HG02588 (cell line): ENCODE data around the gene LRG1.
"Not testable (repeated sequence)": the region's sequence is repeated elsewhere in the genome, so short reads cannot be mapped to it uniquely, and the experiment has no call there.

ENCODE experiments used
- ATAC-seq: cut with Tn5 transposase; IDR thresholded peaks from one replicate; pipeline ENCODE4 v1.9.1; 2021; ENCODE audit warnings: mild to moderate bottlenecking, moderate library complexity; ENCODE audit not compliant: unreplicated experiment

Gene LRG1

DNA sequence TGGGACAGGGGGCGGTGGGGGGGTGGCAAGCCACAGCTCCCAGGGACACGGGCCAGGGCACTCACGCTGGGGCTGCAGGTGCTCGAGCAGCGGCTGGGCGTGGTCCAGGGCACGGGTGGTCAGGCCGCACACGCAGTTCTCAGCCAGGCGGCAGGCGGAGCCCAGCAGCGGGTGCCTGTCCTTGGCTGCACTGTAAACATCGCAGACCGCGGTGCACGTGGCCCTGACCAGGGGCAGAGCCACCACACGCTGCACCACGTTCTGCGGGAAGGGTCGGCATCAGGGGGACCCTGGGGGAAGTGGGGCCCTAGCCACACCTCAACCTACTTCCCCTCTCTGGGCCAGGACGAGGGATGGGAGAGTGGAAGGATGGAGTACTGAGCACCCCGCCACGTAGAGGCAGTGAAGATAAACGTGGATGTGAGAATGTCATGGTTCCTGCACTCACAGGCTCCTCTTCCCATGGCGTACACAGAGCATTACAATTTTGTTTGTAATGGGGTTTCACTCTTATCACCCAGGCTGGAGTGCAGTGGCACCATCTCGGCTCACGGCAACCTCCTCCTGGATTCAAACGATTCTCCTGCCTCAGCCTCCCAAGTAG lies 8.2 kb downstream of the LRG1 start:
- no peak for ATAC-seq

DNA sequence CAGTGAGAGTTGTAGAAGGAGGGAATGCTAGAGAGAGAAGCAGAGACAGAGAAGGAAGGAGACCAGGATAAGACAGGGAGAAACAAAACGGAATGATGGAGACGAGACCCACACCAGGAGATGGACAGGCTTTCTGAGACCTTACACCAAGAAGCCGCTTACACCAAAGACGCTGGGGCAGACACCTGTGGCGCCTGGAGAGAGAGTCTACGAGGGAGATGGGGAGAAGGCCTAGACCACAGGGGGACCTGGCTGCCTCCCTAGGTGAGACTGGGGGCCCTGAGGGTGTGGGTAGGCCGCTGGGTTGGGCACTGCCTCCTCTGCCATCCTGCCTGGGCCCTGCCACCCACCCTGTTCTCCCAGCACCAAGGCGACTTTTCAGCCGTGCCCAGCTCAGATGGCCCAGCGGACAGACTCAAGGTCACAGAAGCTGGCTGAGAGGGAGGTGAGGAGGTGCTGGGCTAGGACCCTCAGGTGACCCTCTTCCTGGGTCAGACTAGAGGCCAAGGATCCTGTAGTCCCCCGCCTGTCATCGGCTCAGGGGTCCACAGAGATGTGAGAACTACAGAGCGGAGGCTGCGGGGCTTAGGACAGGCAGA lies 9.8 kb downstream of the LRG1 start:
- ATAC-seq, result no peak

DNA sequence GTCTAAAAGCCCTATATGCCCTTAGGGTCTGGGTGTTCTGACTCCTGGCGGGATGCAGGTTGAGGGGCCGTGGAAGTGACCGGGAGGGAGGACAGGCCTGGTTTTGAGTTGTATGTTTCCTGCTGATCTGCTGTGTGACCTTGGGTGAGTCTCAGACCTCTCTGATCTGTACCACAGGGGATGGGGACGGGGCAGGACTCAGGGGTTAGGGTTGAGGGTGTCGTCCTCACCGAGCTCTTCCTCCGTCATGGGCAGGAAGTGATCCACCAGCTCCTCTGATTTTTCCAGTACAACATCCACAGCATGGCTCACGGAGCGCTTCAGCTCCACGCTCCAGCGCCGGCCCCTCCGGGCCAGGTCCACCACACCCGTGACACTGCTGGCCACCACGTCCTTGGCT lies 11.0 kb downstream of the LRG1 start:
- ATAC-seq, result no peak

DNA sequence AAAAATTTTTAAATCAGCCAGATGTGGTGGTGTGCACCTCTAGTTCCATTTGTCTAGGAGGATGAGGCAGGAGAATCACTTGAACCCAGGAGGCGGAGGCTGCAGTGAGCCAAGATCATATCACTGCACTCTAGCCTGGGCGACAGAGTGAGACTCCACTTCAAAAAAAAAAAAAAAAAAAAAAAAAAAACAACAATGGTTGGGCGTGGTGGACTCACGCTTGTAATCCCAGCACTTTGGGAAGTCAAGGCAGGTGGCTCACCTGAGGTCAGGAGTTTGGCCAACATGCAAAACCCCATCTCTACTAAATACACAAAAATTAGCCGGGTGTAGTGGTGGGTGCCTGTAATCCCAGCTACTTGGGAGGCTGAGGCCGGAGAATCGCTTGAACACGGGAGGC lies 12.5 kb downstream of the LRG1 start:
- ATAC-seq, result not testable (repeated sequence)

DNA sequence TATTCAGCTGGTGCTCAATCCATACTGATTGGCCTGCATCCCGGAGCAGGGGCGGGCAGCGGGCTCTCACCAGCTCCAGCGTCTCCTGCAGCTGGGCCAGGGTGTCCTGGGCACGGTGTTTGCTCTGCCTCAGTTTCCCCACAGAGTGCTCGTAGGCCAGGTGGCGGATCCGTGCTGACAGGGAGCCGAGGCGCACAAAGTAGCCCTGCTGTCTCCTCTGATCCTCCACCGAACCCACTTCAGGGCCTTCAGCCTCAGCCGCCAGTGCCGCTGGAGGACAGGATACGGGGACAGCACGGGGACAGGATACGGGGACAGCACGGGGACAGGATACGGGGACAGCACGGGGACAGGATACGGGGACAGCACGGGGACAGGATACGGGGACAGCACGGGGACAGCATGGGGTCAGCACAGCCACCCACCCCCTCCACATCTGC lies 14.3 kb downstream of the LRG1 start:
- ATAC-seq, result no peak

DNA sequence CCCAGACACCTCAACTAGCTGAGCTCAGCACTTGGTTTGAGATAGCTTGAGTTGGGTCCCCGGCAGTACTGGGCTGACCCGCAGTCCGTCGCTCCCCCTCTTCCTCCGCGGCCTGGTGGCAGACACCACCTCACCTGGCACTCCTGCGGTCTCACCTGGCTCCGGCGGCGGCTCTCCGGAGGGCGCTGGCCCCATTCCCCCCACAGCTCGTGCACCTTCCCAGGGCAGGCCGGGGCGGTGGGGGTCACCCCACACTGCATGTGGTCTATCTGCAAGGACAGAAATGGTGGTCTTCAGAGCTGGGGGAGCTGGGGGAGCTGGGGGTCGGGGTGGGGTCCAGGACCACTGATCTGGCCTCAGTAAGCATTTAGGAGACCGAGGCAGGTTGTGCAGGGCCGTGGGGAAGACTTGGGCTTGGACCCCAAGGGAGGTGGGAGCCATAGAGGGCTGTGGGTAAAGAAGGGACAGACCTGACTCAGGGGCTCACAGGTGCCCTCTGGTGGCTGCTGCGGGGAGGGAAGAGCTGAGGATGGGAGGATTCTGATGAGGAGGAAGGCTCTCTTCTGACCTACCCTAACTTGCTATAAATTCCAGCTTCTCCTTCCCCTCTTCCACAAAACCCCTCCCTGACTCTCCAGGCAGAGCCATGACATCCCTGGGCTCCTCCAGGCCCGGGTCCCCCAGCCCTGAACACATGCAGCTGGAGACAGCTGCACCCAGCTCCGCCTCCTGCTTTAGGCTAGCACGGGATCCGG lies 14.9 kb downstream of the LRG1 start:
- no peak for ATAC-seq

DNA sequence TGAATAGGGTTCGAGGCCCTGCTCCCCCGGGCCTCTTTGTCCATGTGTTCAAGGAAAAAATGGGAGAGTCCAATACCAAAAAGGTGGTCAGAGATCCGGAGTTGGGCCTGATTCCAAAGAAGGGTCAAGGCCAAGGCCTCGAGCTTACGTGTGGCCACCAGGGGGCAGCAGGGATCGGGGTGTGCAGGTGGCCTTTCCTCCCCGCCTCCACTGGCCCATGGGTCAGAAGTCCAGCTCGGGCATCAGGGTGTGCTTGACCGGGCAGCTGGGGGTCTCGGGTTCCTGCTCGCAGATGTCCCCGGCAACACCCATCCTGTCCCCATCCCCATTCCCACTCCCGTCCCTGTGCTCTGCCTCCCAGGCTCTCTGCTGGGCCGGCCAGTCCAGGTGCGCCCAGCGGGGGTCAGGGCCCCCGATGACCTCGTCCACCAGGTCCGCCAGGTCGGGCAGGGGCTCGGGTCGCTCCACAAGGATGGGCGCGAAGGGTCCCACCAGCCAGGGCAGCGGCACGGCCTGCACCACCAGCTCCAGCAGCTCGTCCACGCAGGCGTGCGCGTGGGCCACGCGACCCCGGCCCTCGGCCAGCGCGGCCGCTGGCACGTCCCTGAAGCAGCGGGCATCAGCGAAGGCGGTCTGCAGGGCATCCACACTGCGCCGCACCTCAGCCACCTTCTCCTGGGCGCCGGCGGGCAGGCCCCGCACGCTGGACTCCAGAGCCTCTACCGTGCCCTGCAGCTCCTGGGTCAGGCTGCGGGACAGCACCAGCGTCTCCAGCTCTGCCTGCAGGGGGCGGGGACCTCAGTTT lies 16.3 kb downstream of the LRG1 start:
- no peak for ATAC-seq

DNA sequence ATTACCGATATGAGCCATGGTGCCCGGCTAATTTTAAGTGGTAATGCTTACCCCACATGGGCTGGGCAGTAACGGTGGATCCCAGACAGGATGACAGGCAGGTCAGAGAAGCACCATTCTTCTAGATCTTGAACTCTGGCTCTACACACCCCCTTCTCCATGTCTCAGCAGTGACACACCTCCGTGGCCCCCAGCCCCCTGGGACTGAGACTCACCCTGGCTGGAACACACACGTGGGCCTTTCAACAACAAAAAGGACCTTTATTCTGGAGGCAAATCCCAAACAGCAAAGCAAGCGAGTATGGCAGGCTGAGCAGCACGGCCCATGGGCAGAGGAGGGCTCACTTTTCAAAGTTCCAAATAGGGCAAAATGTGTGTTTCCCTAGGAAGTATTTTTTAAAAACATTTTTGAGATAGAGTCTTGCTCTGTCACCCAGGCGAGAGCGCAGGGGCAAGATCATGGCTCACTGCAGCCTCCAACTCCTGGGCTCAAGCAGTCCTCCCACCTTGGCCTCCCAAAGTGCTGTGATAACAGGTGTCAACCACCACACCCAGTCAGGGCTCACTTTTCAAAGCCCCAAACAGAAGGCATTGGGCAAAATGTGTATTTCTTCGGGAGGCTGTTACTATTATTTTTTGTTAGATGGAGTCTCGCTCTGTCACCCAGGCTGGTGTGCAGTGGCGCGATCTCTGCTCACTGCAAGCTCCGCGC lies 17.4 kb downstream of the LRG1 start:
- no peak for ATAC-seq

DNA sequence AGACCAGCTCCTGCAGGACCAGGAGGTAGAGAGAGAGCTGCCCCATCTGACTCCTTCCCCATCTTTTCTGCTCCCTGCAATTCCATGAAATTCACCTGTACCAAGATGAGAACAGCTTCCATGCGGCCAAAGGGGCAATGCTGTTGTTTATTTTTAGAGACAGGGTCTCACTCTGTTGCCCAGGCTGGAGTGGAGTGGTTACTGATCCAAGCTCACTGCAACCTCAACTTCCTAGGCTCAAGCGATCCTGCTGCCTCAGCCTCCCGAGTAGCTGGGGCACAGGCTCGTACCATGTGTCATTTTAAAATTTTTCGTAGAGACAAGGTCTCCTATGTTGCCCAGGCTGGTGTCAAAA lies 18.0 kb downstream of the LRG1 start:
- no peak for ATAC-seq

DNA sequence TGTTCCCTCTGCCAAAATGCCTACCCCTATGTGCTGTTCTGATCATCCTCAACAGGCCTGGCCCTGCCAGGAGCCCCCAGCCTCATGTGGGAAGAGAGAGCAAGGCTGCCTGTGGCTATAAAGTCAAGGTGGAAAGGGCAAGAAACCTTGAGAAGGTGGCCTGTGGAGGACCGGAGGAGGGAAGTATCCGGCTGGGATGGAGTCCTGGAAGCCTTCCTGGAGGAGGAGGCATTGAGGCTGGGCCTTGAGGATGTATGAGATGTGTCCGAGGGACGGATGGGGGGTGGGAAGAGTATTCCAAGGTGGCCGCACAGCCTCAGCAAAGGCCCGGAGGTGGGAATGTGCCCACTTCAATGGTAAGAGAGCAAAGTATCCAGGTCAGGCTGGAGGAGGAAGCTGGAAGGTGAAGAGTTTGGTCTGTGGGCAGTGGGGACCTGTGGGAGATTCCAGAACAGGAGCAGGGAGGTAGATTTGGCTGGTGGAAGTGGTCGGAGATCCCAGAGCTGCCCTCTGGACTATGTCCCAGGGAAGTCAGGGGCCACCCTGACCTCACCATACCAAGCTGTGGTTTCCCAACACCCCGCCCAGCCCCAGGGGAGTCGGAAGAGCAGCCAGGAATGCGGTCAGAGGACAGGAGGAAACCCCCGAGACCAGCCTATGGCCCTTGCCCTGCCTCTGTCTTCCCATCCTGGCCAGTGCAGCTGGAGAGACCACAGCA lies 18.5 kb downstream of the LRG1 start:
- ATAC-seq, result no peak

DNA sequence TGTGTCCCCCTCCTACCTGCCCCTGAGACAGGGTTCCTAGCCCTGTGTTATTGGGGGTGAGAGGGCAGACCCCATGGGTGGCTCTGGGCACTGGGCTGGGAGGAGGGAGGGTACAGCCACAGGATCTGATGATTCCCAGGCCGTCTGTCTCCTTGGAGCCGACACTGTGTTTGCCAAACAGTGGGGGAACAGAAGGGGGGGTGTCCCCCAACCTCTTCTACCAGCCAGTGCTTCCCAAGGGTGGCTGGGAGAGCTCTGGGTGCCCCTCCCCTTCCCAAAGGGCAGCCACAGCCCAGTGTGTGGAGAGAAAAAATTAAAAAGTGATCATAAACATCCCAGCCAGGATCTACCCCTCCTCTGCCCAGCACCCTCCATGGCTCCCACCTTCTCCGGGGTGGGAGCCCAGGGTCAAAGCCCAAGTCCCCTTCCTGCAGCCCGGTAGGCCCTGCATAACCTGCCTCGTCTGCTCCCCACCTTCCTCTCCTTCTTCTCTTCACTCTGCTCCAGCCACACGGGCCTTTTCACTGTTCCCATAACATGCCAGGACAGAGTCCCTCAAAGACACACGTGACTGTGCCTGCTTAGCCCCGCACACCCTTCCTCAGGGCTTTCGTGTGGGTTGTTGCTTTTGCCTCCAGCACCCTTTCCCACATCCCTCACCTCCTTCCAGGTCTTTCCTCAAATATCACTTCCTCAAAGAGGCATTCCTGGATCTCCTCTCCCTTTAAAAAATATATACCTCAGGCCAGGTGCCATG lies 20.1 kb downstream of the LRG1 start:
- no peak for ATAC-seq

DNA sequence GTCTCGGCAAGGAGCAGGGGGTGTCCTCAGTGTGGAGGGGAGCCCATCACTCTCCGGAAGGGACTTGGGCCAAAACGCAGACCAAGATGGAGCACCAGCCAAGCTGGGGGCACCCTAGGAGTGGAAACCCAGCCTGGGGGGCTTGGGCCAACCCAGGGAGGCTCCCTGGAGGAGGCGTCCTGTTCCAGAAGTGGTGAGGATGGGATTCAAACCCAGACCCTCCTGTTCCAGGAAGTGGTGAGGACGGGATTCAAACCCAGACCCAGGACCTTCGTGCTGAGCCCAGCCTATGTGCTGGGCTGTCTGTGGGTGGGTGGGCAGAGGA lies 20.7 kb downstream of the LRG1 start:
- no peak for ATAC-seq

DNA sequence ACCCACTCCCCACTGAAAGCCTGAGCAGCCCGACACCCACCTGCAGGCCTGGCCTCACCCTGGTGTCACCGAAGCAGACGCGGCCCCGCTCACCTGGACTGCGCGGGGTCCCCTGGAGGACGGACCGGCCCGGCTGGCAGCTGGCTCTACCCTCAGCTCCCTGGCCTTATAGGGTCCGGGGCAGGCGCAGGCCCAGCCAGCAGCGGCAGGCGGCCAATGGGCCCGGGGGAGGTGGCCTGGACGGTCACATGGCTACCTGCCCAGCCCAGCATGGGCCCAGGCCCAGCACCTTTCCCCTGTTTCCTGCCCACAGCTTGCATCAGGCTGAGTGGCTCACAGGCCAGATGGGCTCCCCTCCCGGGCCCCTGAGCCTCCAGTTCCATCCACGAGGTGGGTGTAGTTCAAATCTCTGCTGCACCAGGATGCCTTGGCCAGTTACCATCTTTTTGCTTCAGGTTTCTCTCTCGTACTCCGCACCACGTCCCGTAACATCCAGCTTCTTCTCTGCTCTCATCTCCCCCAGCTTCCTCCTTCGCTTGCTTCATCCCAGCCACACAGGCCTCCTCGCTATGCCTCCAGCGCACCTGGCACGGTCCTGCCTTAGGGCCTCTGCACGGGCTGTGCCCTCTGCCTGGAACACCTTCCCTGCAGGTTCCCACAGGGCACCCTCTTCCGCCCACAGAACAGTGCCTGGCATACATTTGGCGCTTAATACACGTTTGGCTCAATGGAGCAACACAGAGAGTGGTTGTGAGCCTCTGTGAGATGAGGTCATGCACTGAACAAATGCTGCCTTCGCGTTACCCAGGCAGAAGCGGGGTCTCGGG lies 21.3 kb downstream of the LRG1 start, which contains the start of gene PLIN4:
TSS of gene PLIN4 (minus strand) at position 142 of the 827 bp plus-strand sequence. CDS start 214 bp downstream, outside the sequence.
- ATAC-seq, result no peak

DNA sequence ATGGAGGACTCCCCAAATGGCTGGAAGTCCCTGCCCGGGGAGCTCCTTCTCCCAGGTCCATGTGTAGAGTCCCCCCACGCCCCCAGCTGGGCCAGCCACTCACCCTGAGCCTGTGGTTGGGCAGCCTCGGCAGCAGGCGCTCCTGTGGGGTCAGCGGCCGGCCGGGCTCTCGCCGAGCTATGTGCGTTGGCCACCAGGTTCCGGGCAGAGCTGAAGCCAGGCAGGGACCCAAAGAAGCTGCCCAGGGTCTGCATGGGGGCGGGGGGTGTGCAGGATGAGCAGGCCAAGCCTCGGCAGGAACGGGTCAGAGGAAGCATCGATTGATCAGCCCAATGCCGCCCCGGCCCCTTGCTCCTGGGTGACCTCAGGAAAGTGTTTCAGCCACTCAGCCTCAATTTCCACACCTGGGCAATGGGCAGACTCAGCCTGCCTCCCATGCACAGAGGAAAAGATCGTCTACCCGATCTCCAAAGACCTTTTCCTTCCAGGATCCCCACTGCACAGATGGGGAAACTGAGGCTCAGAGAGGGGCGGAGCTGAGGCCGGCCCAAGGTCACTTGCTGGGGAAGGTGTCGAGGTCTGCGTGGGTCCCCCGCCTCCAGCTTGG lies 22.3 kb downstream of the LRG1 start:
- ATAC-seq, result no peak

DNA sequence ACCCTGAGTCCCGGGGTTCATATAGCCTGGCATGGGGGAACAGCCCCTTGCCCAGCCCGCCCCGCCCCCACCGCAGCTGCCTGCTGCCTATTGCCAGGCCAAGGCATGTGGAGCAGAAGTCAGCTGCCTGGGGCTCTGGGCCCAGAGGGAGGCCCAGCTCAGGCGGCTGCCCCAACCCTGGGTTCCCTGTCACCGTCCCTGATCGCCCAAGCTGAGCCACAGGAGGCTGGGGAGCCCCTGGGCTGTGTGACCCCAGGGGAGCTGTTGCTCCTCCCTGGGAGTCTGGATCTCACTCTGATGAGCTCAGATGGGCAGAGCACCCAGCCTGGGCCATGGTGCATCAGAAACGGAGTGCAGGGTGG lies 22.9 kb downstream of the LRG1 start:
- no peak for ATAC-seq

DNA sequence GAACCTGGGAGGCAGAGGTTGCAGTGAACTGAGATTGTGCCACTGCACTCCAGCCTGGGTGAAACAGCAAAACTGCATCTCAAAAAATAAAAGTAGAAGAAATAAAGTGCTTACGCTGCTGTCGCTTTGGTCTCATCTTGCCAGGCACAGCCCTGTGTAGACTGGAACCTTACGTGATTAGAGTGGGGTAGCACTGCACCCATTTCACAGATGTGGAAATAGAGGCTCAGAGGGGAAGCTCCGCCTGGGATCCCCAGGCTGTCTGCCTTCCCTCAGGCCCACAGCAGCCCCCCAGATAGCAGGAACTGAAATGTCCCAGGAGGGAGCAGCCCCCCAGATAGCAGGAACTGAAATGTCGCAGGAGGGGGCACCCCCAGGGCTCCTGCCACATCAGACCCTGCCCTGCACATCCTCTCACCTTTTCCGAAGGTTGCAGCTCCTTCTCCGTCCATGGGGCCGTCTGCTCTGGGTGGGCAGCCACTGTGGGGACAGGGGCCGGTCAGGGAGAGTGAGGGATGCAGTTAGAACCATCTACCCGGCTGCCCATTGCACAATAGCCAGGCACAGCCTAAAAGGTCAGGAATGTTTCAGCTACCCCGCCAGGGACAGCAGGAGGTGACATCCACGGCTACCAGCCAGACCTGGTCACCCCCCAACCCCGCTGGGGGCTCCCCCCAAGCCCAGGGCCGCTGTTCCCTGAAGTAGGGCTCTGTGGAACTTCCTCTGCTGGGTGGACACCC lies 23.5 kb downstream of the LRG1 start:
- no peak for ATAC-seq

DNA sequence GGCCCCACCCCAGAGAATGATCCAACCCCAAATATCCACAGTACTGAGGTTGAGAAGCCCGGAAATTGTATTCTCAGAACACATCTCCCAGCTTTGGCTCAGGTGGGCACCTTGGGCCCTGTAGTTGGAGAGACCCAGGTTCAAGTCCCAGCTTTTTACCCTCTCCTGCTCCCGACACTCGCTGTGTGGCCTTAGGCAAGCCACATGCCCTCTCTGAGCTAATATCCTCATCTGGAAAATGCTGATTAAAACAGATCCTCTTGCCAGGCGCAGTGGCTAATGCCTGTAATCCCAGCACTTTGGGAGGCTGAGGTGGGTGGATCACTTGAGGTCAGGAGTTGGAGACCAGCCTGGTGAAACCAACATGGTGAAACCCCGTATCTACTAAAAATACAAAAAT lies 24.1 kb downstream of the LRG1 start:
- no peak for ATAC-seq

DNA sequence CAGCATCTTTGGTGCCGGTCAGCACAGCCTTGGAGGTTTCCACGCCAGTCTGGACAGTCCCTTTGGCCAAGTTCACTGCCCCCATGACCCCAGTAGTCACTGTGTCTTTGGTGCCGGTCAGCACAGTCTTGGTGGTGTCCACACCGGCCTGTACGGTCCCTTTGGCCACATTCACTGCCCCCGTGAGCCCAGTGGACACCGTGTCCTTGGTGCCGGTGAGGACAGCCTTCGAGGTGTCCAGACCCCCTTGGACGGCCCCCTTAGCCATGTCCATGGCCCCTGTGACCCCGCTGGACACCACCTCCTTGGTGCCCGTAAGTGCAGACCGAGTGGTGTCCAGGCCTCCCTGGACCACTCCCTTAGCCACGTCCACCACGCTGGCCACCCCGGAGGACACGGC lies 26.6 kb downstream of the LRG1 start:
- ATAC-seq, result no peak
